Mesothelial cell of epicardium (in vitro differentiated cells): ENCODE data around the gene LPGAT1. TPM values are rescaled to one million over a fixed set of nuclear protein-coding genes. Genes with fewer than 3 reads are reported as not detected.
"Not testable (repeated sequence)": the region's sequence is repeated elsewhere in the genome, so short reads cannot be mapped to it uniquely, and the experiment has no call there.

Source experiments
- DNase-seq, 2 experiments: peaks; one replicate each; pipeline ENCODE4 v3.0.0; 2021; ENCODE audit warnings: low spot score in 2 of 2; ENCODE audit not compliant: unreplicated experiment in 2 of 2
- H3K27ac Mint-ChIP-seq: 2 replicates; pipeline ENCODE4 v1.8.0; 2021; ENCODE audit warnings: mixed read lengths
- H3K27me3 Mint-ChIP-seq: 2 replicates; pipeline ENCODE4 v1.8.0; 2021; ENCODE audit warnings: low read depth, mixed read lengths
- H3K36me3 Mint-ChIP-seq: 2 replicates; pipeline ENCODE4 v1.8.0; 2021; ENCODE audit warnings: mixed read lengths
- H3K4me1 Mint-ChIP-seq: 2 replicates; pipeline ENCODE4 v1.8.0; 2021; ENCODE audit warnings: mixed read lengths
- H3K4me3 Mint-ChIP-seq: 2 replicates; pipeline ENCODE4 v1.8.0; 2021; ENCODE audit warnings: mild to moderate bottlenecking, moderate library complexity, mixed read lengths
- H3K9me3 Mint-ChIP-seq: 2 replicates; pipeline ENCODE4 v1.8.0; 2021; ENCODE audit warnings: mixed read lengths
- CTCF ChIP-seq: fragments of 200-600 bp; sonication (generic); IDR thresholded peaks from one replicate; pipeline ENCODE4 v1.5.0; 2021; ENCODE audit warnings: antibody characterized with exemption; ENCODE audit not compliant: unreplicated experiment
- total RNA-seq: library from RNA; stranded (reverse); gene quantifications from 3 replicates; pipeline ENCODE4 v1.2.1, GENCODE V29; 2021

Gene LPGAT1
- total RNA-seq, 1 donor from 2014 or later = 29.8 TPM

- no peaks in the 10 kb centered on the region for H3K36me3 Mint-ChIP-seq
- H3K27ac Mint-ChIP-seq = no peak overlapping the region
- no peaks in the 10 kb centered on the region for H3K4me1 Mint-ChIP-seq
- no peaks in the 10 kb centered on the region for H3K27me3 Mint-ChIP-seq
- no peak for TF ChIP-seq CTCF
- H3K9me3 Mint-ChIP-seq = no peaks in the 10 kb centered on the region
- H3K4me3 Mint-ChIP-seq = no peak overlapping the region
- DNase-seq = no peak
Measured at GRCh38 chr1:211723273-211723672, 107.3 kb downstream of the LPGAT1 start.

- Mint-ChIP-seq H3K27ac (no peak overlapping the region), H3K9me3 (no peaks in the 10 kb centered on the region), H3K4me3 (no peak overlapping the region), H3K36me3 (no peaks in the 10 kb centered on the region), H3K27me3 (no peaks in the 10 kb centered on the region), H3K4me1 (no peaks in the 10 kb centered on the region)
- no peak for DNase-seq
- TF ChIP-seq CTCF = no peak
Measured at GRCh38 chr1:211722277-211723175, 108.0 kb downstream of the LPGAT1 start.

GRCh38 chr1:211716555-211716954, 114.0 kb downstream of the LPGAT1 start:
- H3K9me3 Mint-ChIP-seq, H3K4me1 Mint-ChIP-seq, H3K36me3 Mint-ChIP-seq: not testable (repeated sequence)

GRCh38 chr1:211715971-211716370, 114.6 kb downstream of the LPGAT1 start:
- Mint-ChIP-seq H3K9me3 (no peaks in the 10 kb centered on the region), H3K36me3 (no peaks in the 10 kb centered on the region), H3K27ac (no peak overlapping the region), H3K4me1 (peaks cover 7% of the 10 kb centered on the region), H3K27me3 (no peaks in the 10 kb centered on the region), H3K4me3 (no peak overlapping the region)
- no peak for TF ChIP-seq CTCF
- no peak for DNase-seq

More at GRCh38 chr1:211716555-211716954, 114.0 kb downstream of the LPGAT1 start:
- H3K27me3 Mint-ChIP-seq, H3K4me3 Mint-ChIP-seq, DNase-seq, H3K27ac Mint-ChIP-seq: not testable (repeated sequence)

DNA sequence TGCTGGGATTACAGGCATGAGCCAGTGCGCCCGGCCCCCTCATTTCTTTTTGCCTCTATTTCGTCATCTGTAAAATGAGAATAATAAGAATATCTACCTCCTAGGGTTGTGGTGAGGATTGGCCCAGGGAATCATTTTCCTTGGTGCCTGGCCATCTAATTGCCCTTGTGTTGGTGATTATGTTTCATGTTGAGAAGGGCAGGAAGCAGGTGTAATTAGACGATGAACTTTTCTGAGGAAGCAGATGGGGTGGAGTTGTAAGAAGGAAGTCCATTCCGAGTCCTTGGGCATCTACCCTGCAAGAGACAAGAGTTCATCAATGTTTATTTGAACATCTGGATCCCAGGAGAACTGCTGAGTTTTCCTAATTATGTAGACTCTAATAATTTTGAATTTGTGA, 116.4 kb downstream of the LPGAT1 start:
- no peak for TF ChIP-seq CTCF
- Mint-ChIP-seq H3K4me1 (peaks cover 7% of the 10 kb centered on the region), H3K36me3 (no peaks in the 10 kb centered on the region), H3K9me3 (no peaks in the 10 kb centered on the region), H3K4me3 (no peak overlapping the region), H3K27me3 (no peaks in the 10 kb centered on the region), H3K27ac (no peak overlapping the region)
- no peak for DNase-seq

DNA sequence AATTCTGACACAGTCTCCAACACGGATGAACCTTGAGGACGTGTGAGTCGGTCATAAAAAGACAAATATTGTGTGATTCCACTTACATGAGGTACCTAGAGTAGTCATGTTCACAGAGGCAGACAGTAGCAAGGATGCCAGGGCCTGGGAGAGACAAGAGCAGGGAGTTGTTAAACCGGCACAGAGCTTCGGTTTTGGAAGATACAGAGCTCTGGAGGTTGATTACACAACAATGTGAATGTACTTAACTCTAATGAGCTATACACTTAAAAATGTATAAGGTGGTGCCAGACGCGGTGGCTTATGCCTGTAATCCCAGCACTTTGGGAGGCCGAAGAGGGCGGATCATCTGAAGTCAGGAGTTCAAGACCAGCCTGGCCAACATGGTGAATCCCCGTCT, 117.3 kb downstream of the LPGAT1 start:
- no peak for DNase-seq
- no peaks in the 10 kb centered on the region for H3K27me3 Mint-ChIP-seq
- TF ChIP-seq CTCF = no peak
- no peak overlapping the region for H3K27ac Mint-ChIP-seq
- no peak overlapping the region for H3K4me3 Mint-ChIP-seq
- H3K36me3 Mint-ChIP-seq = no peaks in the 10 kb centered on the region
- H3K9me3 Mint-ChIP-seq = no peaks in the 10 kb centered on the region
- H3K4me1 Mint-ChIP-seq = peaks cover 7% of the 10 kb centered on the region
